ENCODE data around the gene YKT6.

Gene YKT6

GRCh38 chr7:44229546-44230105, 28.8 kb downstream of the YKT6 start:
- in situ Hi-C loops (cut with MboI; ENCODE audit: low sequenced_read_pairs), result loop anchor here (25.0 kb wide), 1 partner anchor 258 kb away; the partner anchor contains the start of gene NUDCD3

DNA sequence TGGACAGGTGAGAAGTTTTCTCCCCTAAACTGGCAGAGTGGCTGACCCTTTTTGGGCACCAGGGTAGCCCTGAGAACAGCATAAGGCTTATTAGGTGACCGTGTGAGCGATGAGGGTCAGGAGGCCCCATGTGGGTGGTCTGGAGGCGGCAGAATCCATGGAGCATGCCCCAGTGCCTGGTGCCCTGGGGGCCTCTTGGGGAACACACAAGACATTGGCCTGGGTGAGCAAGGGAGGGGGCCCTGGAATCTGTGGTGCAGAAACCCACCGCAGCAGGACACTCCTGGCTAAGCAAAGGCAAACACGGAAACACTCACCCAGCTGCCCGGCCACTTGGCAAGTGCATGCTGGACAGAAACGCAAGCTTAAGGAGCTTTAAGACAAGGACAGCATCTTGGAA, 29.5 kb downstream of the YKT6 start:
- in situ Hi-C loops (cut with MboI; ENCODE audit: low sequenced_read_pairs), result loop anchor here (25.0 kb wide), 1 partner anchor 257 kb away; the partner anchor contains the start of gene NUDCD3

- in situ Hi-C loops (cut with MboI; ENCODE audit: low sequenced_read_pairs), result loop anchor here (25.0 kb wide), 1 partner anchor 256 kb away; the partner anchor contains the start of gene NUDCD3
Observed at GRCh38 chr7:44231088-44231487, 30.3 kb downstream of the YKT6 start.

DNA sequence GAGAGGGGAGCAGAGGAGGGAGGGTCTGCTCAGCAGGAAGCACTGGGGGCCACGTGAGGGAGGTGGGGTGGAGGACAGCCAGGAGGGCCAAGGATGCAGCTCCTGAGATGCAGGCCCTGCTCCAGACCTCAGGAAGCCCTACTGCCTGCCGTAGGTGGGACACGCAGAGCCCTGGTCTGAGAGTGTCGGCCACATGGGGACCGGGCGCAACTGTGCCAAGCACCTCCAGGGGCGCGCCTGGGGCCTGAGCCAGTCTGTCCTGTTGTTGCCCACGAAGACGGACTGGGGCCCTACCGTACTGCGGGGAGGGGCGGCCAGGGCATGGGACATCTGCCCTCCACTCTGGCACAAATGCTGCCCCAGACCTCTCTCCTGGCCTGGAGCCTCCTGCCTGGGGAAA, 31.6 kb downstream of the YKT6 start:
- in situ Hi-C loops (cut with MboI; ENCODE audit: low sequenced_read_pairs), result loop anchor here (25.0 kb wide), 1 partner anchor 255 kb away; the partner anchor contains the start of gene NUDCD3

DNA sequence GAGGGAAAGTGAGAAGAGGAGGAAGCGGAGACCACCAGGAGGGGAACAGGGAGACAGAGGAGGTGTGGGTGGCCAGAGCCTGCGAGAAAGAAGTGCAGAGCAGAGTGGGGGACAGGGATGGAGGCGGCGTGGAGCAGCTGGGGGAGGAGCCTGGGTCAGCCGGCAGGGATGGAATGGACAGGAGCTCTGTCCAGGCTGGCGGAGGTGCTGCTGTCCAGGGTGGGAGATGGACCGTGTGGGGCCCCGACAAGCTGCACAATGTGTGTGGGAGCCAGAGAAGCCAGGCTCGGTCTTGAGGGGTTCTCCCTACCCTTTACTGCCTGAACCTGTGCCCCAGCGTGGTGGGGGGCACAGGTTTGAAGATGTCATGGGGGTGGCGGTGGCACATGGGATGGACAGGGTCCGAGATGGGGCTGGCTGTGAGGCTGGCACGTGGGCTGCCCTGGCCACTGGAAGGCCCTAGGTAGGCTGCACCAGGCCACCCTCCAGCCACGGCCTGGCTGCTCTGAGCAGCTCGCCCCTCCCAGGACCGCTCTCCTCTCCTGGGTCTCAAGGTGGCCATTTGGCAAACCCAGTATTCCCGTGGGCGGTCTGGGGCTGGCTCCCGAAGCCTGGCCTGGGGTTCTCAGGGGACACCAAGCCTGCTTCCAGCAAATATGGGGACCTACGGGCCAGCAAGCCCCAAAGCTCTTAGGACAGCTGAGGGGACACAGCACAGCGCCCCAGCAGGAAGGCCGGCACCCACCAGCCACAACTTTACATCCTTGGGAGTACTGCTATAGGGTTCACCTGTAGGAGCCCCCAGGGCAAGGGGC, 32.3 kb downstream of the YKT6 start:
- in situ Hi-C loops (cut with MboI; ENCODE audit: low sequenced_read_pairs), result loop anchor here (25.0 kb wide), 1 partner anchor 254 kb away; the partner anchor contains the start of gene NUDCD3

DNA sequence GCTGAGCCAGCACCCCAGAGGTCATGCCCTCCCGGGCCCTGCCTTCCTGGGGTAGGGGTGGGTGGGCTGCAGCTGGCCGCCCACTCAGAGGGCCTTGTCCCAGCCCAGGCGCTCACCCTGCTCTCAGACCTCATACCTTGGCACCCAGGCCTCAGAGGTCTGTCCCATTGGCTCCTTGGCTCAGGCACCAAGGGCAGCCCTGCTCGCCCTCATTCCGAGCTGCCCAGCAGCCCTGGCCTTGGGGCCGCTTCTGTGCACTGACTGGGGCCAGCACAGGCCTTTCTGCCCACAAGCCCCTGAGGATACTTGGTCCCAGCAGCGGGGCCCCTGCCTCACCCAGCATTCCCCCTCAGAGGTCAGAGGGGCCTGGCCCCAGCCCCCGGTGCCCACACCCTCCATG, 34.3 kb downstream of the YKT6 start:
- in situ Hi-C loops (cut with MboI; ENCODE audit: low sequenced_read_pairs), result loop anchor here (25.0 kb wide), 1 partner anchor 252 kb away; the partner anchor contains the start of gene NUDCD3

DNA sequence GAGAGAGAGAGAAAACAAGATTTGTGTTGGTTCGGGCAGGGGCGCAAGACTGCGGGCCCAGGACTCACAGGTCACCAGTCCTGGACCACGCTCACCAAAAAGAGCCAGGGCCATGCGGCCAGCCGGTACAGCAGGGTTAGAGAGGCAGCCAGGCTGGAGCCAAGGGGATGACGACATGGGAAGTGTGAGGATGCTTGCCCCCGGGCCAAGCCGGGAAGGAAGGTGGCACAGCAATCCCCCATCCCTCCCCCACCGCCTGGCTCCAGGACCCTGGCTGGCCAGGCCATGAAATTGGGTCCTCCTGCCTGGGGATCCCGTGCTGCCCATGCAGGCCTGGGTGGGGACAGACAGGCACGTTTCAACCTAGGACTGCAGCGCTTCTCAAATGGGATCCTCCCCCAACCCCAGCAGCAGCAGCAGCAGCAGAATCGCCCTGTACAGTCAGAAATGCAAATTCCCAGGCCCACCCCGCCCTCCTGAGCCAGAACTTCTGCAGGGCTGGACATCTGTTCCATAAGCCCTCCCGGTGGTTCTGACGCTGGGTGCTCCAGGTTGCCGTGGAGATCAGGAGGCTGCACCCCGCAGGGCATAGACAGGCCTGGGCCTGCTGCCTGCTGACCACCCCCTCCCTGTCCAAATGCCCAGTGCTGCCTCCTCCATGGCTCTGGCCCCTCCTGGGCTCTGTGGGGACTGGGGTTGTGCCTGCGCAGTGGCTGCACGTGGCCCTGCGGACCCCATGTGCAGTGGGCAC, 35.0 kb downstream of the YKT6 start:
- in situ Hi-C loops (cut with MboI; ENCODE audit: low sequenced_read_pairs), result loop anchor here (25.0 kb wide), 1 partner anchor 252 kb away; the partner anchor contains the start of gene NUDCD3

GRCh38 chr7:44236333-44236728, 35.6 kb downstream of the YKT6 start:
- in situ Hi-C loops (cut with MboI; ENCODE audit: low sequenced_read_pairs), result loop anchor here (25.0 kb wide), 1 partner anchor 251 kb away; the partner anchor contains the start of gene NUDCD3

DNA sequence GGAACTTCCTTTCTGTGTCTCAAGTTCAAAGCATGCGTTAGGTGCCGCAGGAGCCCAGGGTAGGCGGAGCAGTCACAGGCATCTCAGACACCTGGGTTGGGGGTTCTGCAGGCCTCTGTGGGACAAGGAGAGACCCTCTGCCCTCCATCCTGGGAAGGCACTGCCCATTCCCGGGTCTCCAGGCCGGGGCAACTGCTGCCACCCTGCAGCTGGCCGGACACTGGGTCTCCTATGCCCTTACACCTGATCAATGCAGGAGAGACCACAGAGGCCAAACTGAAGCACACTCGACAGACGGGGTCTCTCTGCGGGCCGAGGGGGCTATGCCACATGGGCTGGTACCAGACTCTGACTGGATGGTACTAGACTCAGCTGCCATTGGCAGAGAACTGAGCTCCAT, 36.9 kb downstream of the YKT6 start:
- in situ Hi-C loops (cut with MboI; ENCODE audit: low sequenced_read_pairs), result loop anchor here (25.0 kb wide), 1 partner anchor 250 kb away; the partner anchor contains the start of gene NUDCD3

- in situ Hi-C loops (cut with MboI; ENCODE audit: low sequenced_read_pairs), result loop anchor here (25.0 kb wide), 1 partner anchor 249 kb away; the partner anchor contains the start of gene NUDCD3
Observed at GRCh38 chr7:44238116-44238695, 37.4 kb downstream of the YKT6 start.

DNA sequence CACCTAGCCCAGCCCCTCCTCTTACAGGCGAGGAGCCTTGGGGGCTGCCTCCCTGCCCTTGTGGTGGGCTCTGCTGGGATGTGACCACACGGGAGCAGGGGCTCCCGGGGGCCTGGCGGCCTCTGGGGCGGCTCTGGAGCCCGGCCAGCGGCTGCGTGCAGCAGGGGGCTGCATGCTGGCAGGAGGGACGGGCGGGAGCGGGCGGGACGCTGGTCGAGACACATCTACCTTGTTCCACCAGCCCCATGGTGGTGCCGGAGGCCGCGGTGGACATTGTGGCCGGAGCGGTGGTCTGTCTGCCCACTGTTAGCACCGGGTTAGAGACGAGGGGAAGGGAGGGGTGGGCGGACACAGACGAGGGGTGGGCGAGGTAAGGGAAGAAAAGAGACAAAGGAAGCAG, 38.6 kb downstream of the YKT6 start:
- in situ Hi-C loops (cut with MboI; ENCODE audit: low sequenced_read_pairs), result loop anchor here (25.0 kb wide), 1 partner anchor 248 kb away; the partner anchor contains the start of gene NUDCD3

GRCh38 chr7:44240376-44240775, 39.6 kb downstream of the YKT6 start:
- in situ Hi-C loops (cut with MboI; ENCODE audit: low sequenced_read_pairs), result loop anchor here (25.0 kb wide), 1 partner anchor 247 kb away; the partner anchor contains the start of gene NUDCD3

- in situ Hi-C loops (cut with MboI; ENCODE audit: low sequenced_read_pairs), result loop anchor here (25.0 kb wide), 1 partner anchor 246 kb away; the partner anchor contains the start of gene NUDCD3
Observed at GRCh38 chr7:44240983-44241510, 40.3 kb downstream of the YKT6 start.

- in situ Hi-C loops (cut with MboI; ENCODE audit: low sequenced_read_pairs), result loop anchor here (25.0 kb wide), 1 partner anchor 245 kb away; the partner anchor contains the start of gene NUDCD3
Observed at GRCh38 chr7:44242091-44242490, 41.3 kb downstream of the YKT6 start.

DNA sequence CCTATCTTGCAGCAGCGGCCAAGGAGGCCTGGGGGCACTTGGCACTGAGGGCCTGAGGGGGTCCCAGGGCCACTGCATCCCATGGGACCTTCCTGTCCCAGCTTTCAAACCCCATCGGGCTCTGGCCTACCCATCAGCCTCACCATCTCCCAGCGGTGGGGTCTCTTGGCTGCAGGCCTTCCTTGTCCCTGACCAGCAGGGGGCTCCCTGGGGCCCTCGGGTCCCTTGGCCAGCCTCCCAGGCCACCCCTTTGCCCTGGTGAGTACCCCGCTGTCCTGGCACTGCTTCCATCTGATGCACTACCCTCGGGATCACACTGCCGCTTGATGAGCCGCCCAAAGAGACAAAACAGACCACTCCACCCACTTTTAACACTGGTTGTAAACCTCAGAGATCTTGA, 43.5 kb downstream of the YKT6 start:
- in situ Hi-C loops (cut with MboI; ENCODE audit: low sequenced_read_pairs), result loop anchor here (25.0 kb wide), 1 partner anchor 243 kb away; the partner anchor contains the start of gene NUDCD3

GRCh38 chr7:44246396-44247113, 45.8 kb downstream of the YKT6 start:
- in situ Hi-C loops (cut with MboI; ENCODE audit: low sequenced_read_pairs), result loop anchor here (25.0 kb wide), 1 partner anchor 241 kb away; the partner anchor contains the start of gene NUDCD3

GRCh38 chr7:44247868-44248651, 47.3 kb downstream of the YKT6 start:
- in situ Hi-C loops (cut with MboI; ENCODE audit: low sequenced_read_pairs), result loop anchor here (25.0 kb wide), 1 partner anchor 239 kb away; the partner anchor contains the start of gene NUDCD3

DNA sequence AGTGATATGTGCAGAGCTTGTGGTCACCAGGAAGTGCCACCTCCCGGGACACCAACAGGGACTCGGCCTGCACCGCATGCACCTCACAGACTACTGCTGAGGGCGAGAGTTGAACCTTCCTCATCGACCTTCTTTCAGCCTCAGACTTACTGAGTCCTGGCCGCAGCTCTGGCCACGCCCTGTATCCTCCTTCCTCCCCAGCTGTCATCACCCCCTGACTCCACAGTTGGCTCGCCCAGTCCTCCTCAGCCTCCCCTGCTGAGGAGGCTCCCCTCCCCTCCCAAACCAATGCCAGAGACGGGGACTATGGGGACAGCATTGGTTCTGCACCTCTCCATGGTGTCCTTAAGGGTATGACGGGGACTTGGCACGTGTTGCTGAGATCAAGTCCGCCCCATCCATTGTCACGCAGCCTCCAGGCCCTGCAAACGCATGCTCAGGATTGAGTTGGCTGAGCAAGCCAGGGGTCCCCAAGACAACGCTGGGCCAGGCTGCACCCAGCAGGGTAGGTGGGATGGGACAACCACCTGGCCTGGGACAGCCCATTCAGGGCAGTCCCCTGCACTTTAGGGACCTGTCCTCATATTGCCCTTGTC, 49.0 kb downstream of the YKT6 start:
- in situ Hi-C loops (cut with MboI; ENCODE audit: low sequenced_read_pairs), result loop anchor here (25.0 kb wide), 1 partner anchor 238 kb away; the partner anchor contains the start of gene NUDCD3

Data from HL-60/S4 (cell line).